HUES48 (cell line): ENCODE results near the gene AKAP8.
A peak's percentile ranks its signal among the peaks of the same experiment; 100 is the strongest.
"Not testable (repeated sequence)": the region's sequence is repeated elsewhere in the genome, so short reads cannot be mapped to it uniquely, and the experiment has no call there.

ENCODE experiments used
- H3K27ac ChIP-seq: one replicate; pipeline ENCODE4 v1.7.0; 2013; ENCODE audit warnings: low read depth, low read length, inconsistent platforms
- H3K27me3 ChIP-seq: 2 replicates; pipeline ENCODE4 v1.6.1; 2013; ENCODE audit warnings: mild to moderate bottlenecking, low read length; ENCODE audit not compliant: control insufficient read depth, insufficient read depth
- H3K36me3 ChIP-seq: 2 replicates; pipeline ENCODE4 v1.6.1; 2013; ENCODE audit warnings: low read length; ENCODE audit not compliant: control insufficient read depth, insufficient read depth
- H3K4me1 ChIP-seq: 2 replicates; pipeline ENCODE4 v1.6.1; 2013; ENCODE audit warnings: mild to moderate bottlenecking, low read length; ENCODE audit not compliant: control insufficient read depth, insufficient read depth
- H3K4me3 ChIP-seq: 2 replicates; pipeline ENCODE4 v1.5.1; 2013; ENCODE audit warnings: mild to moderate bottlenecking, low read depth, low read length
- H3K9ac ChIP-seq: 2 replicates; pipeline ENCODE4 v1.6.1; 2013; ENCODE audit warnings: mild to moderate bottlenecking, low read depth, low read length, moderate library complexity
- H3K9me3 ChIP-seq: 2 replicates; pipeline ENCODE4 v1.6.1; 2013; ENCODE audit warnings: low read length; ENCODE audit not compliant: control insufficient read depth, insufficient read depth

Gene AKAP8

GRCh38 chr19:15421721-15422260, 42.2 kb upstream of the AKAP8 start:
- peaks cover 47% of the 10 kb centered on the region for H3K36me3 ChIP-seq
- H3K9ac ChIP-seq: no peak overlapping the region
- H3K4me1 ChIP-seq: peaks cover 6% of the 10 kb centered on the region; the same call in 1 of the 2 replicates
- no peak overlapping the region for H3K27ac ChIP-seq
- no peaks in the 10 kb centered on the region for H3K27me3 ChIP-seq
- H3K4me3 ChIP-seq: no peak overlapping the region
- H3K9me3 ChIP-seq: no peaks in the 10 kb centered on the region

DNA sequence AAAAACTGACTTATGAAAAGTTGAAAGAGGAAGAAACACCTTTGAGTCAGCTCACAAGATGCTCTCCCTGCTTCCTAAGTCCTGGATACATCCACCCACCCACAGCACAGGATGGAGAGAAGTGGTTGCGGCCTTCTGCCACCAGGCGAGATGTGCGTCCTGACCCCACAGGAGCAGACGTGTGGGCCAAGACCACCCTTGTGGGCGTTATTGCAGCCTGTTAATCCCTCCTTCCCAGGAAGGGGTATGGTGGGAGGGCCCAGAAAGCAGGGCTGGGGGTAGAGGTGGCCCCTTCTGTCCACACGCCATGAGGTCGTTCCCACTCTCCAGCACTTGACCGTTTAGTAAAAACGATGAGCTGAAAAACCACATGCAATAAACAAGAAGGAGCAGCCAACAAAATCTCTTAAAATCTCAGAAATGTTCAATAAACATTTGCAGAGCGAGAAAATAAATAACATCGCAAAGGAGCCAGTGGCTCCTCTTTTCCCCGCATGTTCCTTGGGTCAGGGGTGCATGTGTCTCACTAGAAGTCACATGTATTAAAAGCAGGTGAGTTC, 41.6 kb upstream of the AKAP8 start:
- Histone ChIP-seq H3K27ac (no peak overlapping the region), H3K36me3 (peaks cover 47% of the 10 kb centered on the region), H3K4me1 (peaks cover 6% of the 10 kb centered on the region; the same call in 1 of the 2 replicates), H3K9ac (no peak overlapping the region), H3K9me3 (no peaks in the 10 kb centered on the region), H3K4me3 (no peak overlapping the region), H3K27me3 (no peaks in the 10 kb centered on the region)

GRCh38 chr19:15419413-15420025, 39.9 kb upstream of the AKAP8 start:
- Histone ChIP-seq H3K36me3 (peaks cover 45% of the 10 kb centered on the region), H3K9me3 (no peaks in the 10 kb centered on the region), H3K27me3 (no peaks in the 10 kb centered on the region), H3K27ac (no peak overlapping the region), H3K4me3 (peak overlapping the region; percentile 47), H3K9ac (no peak overlapping the region), H3K4me1 (peaks cover 6% of the 10 kb centered on the region; the same call in 1 of the 2 replicates)

DNA sequence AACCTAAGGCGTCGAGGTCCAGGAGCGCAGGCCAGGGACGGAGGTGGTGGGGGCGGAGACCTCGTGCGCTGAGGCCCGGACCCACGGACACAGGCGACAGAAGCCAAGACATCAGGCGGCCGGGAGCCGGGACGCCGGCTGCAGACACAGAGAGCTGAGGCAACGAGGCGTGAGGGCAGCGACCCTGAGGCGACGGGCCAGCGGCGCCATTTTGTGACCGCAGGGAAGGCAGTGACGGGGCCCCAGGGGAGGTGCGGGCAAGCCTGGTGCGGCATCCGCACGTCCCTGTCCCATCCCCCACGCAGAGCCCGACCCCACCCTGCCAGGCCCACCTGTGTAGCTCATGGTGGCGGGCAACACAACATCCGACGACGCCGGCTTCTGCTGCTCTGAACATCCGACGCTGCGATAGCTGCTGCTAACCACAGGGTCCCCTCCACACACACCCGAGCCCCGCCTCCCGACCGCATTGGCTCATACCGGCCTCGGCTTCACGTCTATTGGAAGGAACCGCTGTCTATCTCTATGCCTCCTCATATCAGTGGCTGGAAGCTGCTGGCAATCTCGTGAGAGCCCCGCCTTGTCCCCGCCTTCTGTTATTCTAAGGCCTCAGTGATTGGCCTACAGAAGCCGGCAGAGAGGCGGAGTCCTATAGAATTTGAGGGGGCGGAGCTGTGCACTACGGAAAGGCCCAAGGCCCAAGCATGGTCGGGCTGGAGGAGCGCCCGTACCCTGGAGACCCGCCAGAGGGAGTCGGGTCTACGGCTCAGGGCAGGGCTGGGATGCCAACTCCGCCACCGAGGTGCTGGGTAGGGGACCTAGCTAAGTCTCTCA, 39.2 kb upstream of the AKAP8 start, which contains the start of gene AKAP8L:
Gene AKAP8L (minus strand): TSS at position 410 of the 834 bp plus-strand sequence. CDS start 65 bp downstream, at position 345.
- Histone ChIP-seq H3K27me3 (no peaks in the 10 kb centered on the region), H3K36me3 (peaks cover 37% of the 10 kb centered on the region), H3K27ac (peak within 1 kb of the TSS; percentile 86), H3K4me3 (peak within 1 kb of the TSS; percentile 100), H3K9me3 (no peaks in the 10 kb centered on the region), H3K9ac (peak within 1 kb of the TSS; percentile 98), H3K4me1 (peaks cover 6% of the 10 kb centered on the region; the same call in 1 of the 2 replicates)

GRCh38 chr19:15418231-15418578, 38.6 kb upstream of the AKAP8 start:
- Histone ChIP-seq H3K4me3 (peak overlapping the region; percentile 100), H3K4me1 (peaks cover 10% of the 10 kb centered on the region), H3K9me3 (no peaks in the 10 kb centered on the region), H3K27ac (peak overlapping the region; percentile 86), H3K27me3 (no peaks in the 10 kb centered on the region), H3K36me3 (peaks cover 31% of the 10 kb centered on the region), H3K9ac (peak overlapping the region; percentile 98)

GRCh38 chr19:15417699-15418098, 38.1 kb upstream of the AKAP8 start:
- no peak overlapping the region for H3K27ac ChIP-seq
- H3K9me3 ChIP-seq: no peaks in the 10 kb centered on the region
- peak overlapping the region; percentile 100 for H3K4me3 ChIP-seq
- H3K4me1 ChIP-seq: peaks cover 11% of the 10 kb centered on the region
- H3K36me3 ChIP-seq: peaks cover 26% of the 10 kb centered on the region
- peak overlapping the region; percentile 98; the same call in 1 of the 2 replicates for H3K9ac ChIP-seq
- no peaks in the 10 kb centered on the region for H3K27me3 ChIP-seq

GRCh38 chr19:15412832-15413231, 33.2 kb upstream of the AKAP8 start:
- Histone ChIP-seq H3K27me3 (no peaks in the 10 kb centered on the region), H3K4me1 (peaks cover 11% of the 10 kb centered on the region), H3K36me3 (peaks cover 50% of the 10 kb centered on the region), H3K9ac (no peak overlapping the region), H3K4me3 (no peak overlapping the region), H3K9me3 (no peaks in the 10 kb centered on the region), H3K27ac (peak overlapping the region; percentile 73)

GRCh38 chr19:15411351-15411750, 31.8 kb upstream of the AKAP8 start:
- not testable (repeated sequence) for H3K4me3 ChIP-seq, H3K27ac ChIP-seq, H3K27me3 ChIP-seq, H3K4me1 ChIP-seq, H3K9me3 ChIP-seq, H3K9ac ChIP-seq
- peaks cover 57% of the 10 kb centered on the region for H3K36me3 ChIP-seq

GRCh38 chr19:15404780-15405211, 25.2 kb upstream of the AKAP8 start:
- H3K27me3 ChIP-seq: no peaks in the 10 kb centered on the region
- peaks cover 75% of the 10 kb centered on the region for H3K36me3 ChIP-seq
- no peak overlapping the region for H3K4me3 ChIP-seq
- no peak overlapping the region for H3K27ac ChIP-seq
- no peaks in the 10 kb centered on the region for H3K9me3 ChIP-seq
- H3K4me1 ChIP-seq: no peaks in the 10 kb centered on the region
- no peak overlapping the region for H3K9ac ChIP-seq

DNA sequence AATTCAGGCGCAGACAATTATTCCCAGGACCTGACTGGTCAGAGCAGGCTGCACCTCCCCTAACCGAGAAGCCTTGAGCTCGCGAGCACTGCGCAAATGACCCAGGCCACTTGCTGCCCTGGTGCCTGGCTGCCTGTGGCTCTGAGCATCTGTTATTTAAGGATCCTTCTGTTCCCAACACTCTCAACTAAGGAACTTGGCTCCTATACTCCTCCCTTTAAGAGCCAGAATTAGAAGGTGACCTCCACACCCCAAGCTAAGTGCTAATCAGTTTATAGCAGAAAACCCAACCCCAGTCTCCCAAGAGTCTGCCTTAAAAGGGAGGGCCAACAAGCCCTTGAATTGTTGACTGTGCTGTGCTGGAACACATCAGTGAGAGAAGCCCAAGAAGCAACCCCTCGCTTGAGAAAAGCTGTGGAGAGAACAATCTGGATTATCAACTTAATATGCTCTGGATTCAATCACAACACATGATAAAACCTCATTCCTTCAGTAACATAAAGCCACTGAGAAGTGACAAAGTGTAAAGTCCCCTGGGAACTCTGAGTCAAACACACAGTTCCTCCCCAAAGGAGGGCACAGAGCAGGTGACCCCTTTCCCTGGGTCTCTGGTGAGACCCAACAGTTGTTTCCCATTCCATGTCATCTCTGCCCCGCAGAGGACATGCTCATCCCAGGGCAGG, 24.7 kb upstream of the AKAP8 start:
- Histone ChIP-seq H3K9me3 (no peaks in the 10 kb centered on the region), H3K9ac (no peak overlapping the region), H3K4me3 (no peak overlapping the region), H3K27ac (no peak overlapping the region), H3K36me3 (peaks cover 75% of the 10 kb centered on the region), H3K27me3 (no peaks in the 10 kb centered on the region), H3K4me1 (no peaks in the 10 kb centered on the region)
